ENCODE data around the gene CCDC127. TPM values are rescaled to one million over a fixed set of nuclear protein-coding genes. Genes with fewer than 3 reads are reported as not detected.
A peak's percentile ranks its signal among the peaks of the same experiment; 100 is the strongest.

CCDC127 gene
- total RNA-seq, 2 donors from 2014 or later = 5.6 to 7.1 TPM

DNA sequence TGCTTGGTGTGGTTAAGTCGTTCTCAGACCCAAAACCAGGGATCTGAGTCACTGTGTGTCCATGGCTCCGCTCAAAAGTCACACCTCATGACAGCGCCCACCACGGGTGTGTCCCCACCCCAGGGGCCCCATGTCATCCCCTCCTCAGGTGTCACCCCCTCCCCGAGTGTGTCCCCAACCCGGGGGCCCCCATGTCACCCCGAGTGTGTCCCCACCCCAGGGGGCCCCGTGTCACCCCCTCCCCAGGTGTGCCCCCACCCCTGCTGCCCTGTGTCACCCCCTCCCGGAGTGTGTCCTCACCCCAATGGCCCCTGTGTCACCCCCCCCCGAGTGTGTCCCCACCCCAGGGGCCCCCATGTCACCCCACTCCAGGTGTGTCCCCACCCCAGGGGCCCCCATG, 21.6 kb downstream of the CCDC127 start:
- Histone ChIP-seq H3K36me3 (no peaks in the 10 kb centered on the region), H3K4me1 (peaks cover 0 to 29% of the 10 kb centered on the region in 2 donors), H3K27ac (peak overlapping the region; percentile 93 to 94), H3K27me3 (no peaks in the 10 kb centered on the region), H3K4me3 (no peak overlapping the region), H3K9me3 (no peaks in the 10 kb centered on the region)
- TF ChIP-seq, protein P1, sequence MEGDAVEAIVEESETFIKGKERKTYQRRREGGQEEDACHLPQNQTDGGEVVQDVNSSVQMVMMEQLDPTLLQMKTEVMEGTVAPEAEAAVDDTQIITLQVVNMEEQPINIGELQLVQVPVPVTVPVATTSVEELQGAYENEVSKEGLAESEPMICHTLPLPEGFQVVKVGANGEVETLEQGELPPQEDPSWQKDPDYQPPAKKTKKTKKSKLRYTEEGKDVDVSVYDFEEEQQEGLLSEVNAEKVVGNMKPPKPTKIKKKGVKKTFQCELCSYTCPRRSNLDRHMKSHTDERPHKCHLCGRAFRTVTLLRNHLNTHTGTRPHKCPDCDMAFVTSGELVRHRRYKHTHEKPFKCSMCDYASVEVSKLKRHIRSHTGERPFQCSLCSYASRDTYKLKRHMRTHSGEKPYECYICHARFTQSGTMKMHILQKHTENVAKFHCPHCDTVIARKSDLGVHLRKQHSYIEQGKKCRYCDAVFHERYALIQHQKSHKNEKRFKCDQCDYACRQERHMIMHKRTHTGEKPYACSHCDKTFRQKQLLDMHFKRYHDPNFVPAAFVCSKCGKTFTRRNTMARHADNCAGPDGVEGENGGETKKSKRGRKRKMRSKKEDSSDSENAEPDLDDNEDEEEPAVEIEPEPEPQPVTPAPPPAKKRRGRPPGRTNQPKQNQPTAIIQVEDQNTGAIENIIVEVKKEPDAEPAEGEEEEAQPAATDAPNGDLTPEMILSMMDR (IDR thresholded peaks at IDR 0.05) = no peak
- no peak for DNase-seq (ENCODE audit: low spot score)

DNA sequence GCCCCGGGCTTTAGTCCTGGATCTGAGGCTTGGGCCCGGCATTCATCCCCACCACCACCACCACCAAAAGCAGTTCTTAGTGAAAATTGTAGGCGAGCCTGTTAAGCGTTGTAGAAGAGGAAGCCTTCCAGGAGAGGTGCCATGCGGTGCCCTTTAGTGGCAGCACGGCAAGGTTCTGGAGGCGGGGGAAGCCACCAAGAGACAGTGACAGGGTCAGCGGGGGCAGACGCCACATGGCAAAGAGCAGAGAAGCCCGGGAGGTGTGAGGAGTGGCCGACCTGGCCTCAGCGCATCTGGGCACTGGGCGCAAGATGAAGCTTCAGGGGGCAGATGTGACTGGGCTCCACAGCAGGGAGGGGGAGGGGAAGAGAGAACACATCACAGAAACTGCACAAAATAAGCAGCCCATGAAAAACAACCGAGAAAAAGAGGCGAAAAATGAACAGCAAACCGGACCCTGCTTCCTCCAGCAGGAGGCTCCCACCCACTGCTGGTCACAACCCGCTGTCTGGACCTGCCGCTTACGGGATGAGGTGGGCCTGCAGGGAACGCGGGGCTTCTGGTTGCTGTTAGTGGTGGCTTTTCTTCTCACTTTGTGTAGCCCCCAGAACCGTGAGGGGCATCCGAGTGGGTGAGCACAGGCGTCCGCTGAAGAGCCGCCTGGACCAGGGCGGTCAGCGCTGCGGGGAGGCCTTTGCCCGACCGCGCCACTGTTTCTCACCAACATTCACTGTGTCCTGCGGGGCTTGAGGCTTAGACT, 22.4 kb downstream of the CCDC127 start:
- DNase-seq (ENCODE audit: low spot score) = no peak
- Histone ChIP-seq H3K4me1 (peaks cover 0 to 31% of the 10 kb centered on the region in 2 donors), H3K27ac (peak overlapping the region; percentile 93 to 94)

DNA sequence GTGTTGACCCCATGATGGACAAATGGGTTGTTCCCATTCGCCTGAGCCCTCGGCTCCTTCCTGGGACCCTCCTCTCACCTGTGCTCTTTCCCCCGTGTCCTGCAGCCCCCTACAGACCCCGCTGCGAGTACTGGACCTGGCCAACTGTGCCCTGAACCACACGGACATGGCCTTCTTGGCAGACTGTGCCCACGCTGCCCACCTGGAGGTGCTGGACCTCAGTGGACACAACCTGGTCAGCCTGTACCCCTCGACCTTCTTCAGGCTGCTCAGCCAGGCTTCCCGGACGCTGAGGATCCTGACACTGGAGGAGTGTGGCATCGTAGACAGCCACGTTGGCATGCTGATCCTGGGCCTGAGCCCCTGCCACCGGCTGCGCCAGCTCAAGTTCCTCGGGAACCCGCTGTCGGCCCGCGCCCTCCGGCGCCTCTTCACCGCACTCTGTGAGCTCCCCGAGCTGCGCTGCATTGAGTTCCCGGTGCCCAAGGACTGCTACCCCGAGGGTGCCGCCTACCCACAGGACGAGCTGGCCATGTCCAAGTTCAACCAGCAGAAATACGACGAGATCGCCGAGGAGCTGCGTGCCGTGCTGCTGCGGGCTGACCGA, 23.2 kb downstream of the CCDC127 start:
- no peaks in the 10 kb centered on the region for H3K36me3 ChIP-seq
- peaks cover 0 to 36% of the 10 kb centered on the region in 2 donors for H3K4me1 ChIP-seq
- H3K9me3 ChIP-seq = no peaks in the 10 kb centered on the region
- peak overlapping the region; percentile 93 to 94 for H3K27ac ChIP-seq
- TF ChIP-seq, protein P1 (IDR thresholded peaks at IDR 0.05) = no peak
- DNase-seq (ENCODE audit: low spot score) = no peak
- H3K27me3 ChIP-seq = no peaks in the 10 kb centered on the region
- no peak overlapping the region for H3K4me3 ChIP-seq

More for the DNA sequence above, 22.4 kb downstream of the CCDC127 start:
- H3K27me3 ChIP-seq = no peaks in the 10 kb centered on the region
- H3K9me3 ChIP-seq = no peaks in the 10 kb centered on the region
- H3K36me3 ChIP-seq = no peaks in the 10 kb centered on the region
- TF ChIP-seq, protein P1 (IDR thresholded peaks at IDR 0.05) = no peak
- H3K4me3 ChIP-seq = no peak overlapping the region

DNA sequence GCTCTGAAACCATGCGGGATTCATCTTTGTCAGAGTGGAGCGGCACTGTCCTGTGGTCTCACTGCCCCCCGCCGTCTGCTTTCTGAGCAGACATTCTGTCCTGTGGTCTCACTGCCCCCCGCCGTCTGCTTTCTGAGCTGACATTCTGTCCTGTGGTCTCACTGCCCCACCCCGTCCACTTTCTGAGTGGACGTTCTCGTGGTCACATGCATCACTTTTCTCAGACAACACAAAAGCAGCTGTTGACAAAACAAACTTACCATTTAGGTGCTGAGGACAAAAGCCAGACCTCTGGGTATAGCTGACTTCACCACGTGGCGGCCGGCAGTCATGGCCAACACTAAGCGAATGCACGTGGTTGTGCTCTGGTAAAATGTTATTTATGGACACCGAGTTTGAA, 23.9 kb downstream of the CCDC127 start:
- TF ChIP-seq, protein P1 (IDR thresholded peaks at IDR 0.05) = no peak
- Histone ChIP-seq H3K9me3 (no peaks in the 10 kb centered on the region), H3K36me3 (no peaks in the 10 kb centered on the region), H3K27me3 (no peaks in the 10 kb centered on the region), H3K27ac (peak overlapping the region; percentile 93 to 94), H3K4me3 (peak overlapping the region in 1 of 2 donors; percentile 37), H3K4me1 (peaks cover 0 to 41% of the 10 kb centered on the region in 2 donors)
- DNase-seq (ENCODE audit: low spot score) = no peak

DNA sequence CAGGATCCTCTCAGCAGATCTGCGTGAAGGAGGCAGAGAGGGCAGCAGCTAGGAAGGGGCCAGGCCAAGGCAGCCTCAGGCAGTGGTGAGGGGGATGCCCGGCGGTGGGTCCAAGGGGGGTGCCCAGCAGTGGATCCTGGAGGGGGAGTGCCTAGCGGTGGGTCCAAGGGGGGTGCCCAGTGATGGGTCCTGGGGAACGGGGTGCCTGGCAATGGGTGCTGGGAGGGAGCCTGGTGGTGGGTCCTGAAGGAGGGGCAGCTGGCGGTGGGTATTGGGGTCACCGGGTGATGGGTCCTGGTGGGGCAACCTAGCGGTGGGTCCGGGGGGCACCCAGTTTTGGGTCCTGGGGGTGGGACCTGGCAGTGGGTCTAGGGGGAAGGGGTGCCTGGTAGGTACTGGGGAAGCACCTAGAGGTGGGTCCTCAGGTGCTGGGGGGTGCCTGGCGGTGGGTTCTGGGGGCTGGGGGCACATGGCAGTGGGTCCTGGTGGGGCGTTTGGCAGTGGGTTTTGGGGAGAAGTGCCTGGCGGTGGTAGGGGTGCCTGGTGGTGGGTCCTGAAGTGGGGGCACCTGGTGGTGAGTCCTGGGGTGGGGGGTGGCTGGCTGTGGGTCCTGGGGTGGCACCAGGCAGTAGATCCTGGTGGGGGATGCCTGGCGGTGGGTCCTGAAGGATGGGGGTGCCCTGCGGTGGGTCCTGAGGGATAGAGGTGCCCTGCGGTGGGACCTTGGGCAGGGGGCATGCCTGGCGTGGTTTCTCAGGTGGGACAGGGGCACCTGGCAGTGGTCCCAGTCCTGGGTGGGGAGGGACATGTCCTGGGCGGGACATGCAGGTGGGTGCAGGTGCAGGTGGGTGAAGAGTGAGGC, 24.8 kb downstream of the CCDC127 start:
- TF ChIP-seq, protein P1 (IDR thresholded peaks at IDR 0.05) = no peak
- DNase-seq (ENCODE audit: low spot score) = no peak
- peaks cover 0 to 50% of the 10 kb centered on the region in 2 donors for H3K4me1 ChIP-seq
- no peaks in the 10 kb centered on the region for H3K27me3 ChIP-seq
- H3K9me3 ChIP-seq = no peaks in the 10 kb centered on the region
- no peaks in the 10 kb centered on the region for H3K36me3 ChIP-seq
- peak overlapping the region; percentile 1 to 37 for H3K4me3 ChIP-seq
- peak overlapping the region; percentile 93 to 94 for H3K27ac ChIP-seq

All from right atrium auricular region (tissue), 2 donors.